K562 (cell line): ENCODE results near the gene H3-3A. TPM values are rescaled to one million over a fixed set of nuclear protein-coding genes. Genes with fewer than 3 reads are reported as not detected.

ENCODE experiments used
- CBFA2T3 ChIP-seq: fragments of 450-650 bp; IDR thresholded peaks from 2 replicates; pipeline ENCODE4 v1.6.1; 2017
- CBX5 ChIP-seq: IDR thresholded peaks from 2 replicates; pipeline ENCODE4 v1.6.1; 2014; ENCODE audit warnings: low read depth, borderline replicate concordance
- CCNT2 ChIP-seq: IDR thresholded peaks from 2 replicates; pipeline ENCODE4 v1.6.1; 2011; ENCODE audit warnings: borderline replicate concordance, low read depth, mild to moderate bottlenecking, moderate library complexity, mixed read lengths, low read length; ENCODE audit not compliant: insufficient read length; ENCODE audit errors: extremely low read depth
- CHAMP1 ChIP-seq: fragments of 450-650 bp; IDR thresholded peaks from 2 replicates; pipeline ENCODE4 v1.6.1; 2016; ENCODE audit warnings: mild to moderate bottlenecking
- ETS1 ChIP-seq: conservative IDR thresholded peaks from 2 replicates; pipeline ENCODE4 v1.6.1; 2011; ENCODE audit warnings: low read depth, mild to moderate bottlenecking, low read length; ENCODE audit not compliant: control insufficient read depth
- NELFE ChIP-seq: IDR thresholded peaks from 2 replicates; pipeline ENCODE4 v1.6.1; 2011; ENCODE audit warnings: mild to moderate bottlenecking; ENCODE audit not compliant: insufficient read depth, insufficient read length
- NONO ChIP-seq, 2 experiments: fragments of 200-400 bp in 1 of 2; fragments of 450-650 bp in 1 of 2; formaldehyde crosslinking in 1 of 2; IDR thresholded peaks; 2 replicates each; pipeline ENCODE4 v1.6.1; 2017; ENCODE audit warnings: low read depth in 2 of 2, mild to moderate bottlenecking in 2 of 2, moderate library complexity in 2 of 2, low read length in 1 of 2
- PRMT5 ChIP-seq: sonication (generic); formaldehyde crosslinking; IDR thresholded peaks from 2 replicates; pipeline ENCODE4 v1.5.0; 2020; ENCODE audit warnings: missing genetic modification reagents
- RAD51 ChIP-seq: fragments of 450-650 bp; IDR thresholded peaks from 2 replicates; pipeline ENCODE4 v1.7.1; 2016; ENCODE audit warnings: low read depth, mild to moderate bottlenecking, borderline replicate concordance
- RBFOX2 ChIP-seq: fragments of 200-400 bp; formaldehyde crosslinking; IDR thresholded peaks from 2 replicates; pipeline ENCODE4 v1.6.1; 2017; ENCODE audit warnings: low read depth, mild to moderate bottlenecking, low read length, moderate library complexity
- REST ChIP-seq, 2 experiments: fragments of 450-650 bp; formaldehyde crosslinking in 1 of 2; IDR thresholded peaks; 2 replicates each; pipeline versions ENCODE4 v1.4.0 to v1.6.1; 2014 to 2020; ENCODE audit warnings: mild to moderate bottlenecking in 2 of 2, borderline replicate concordance in 1 of 2, low read depth in 1 of 2
- SMAD2 ChIP-seq: fragments of 150-350 bp; IDR thresholded peaks from 2 replicates; pipeline ENCODE4 v1.6.1; 2014; ENCODE audit warnings: low read depth, mild to moderate bottlenecking, low read length
- TAF7 ChIP-seq: fragments of 450-650 bp; IDR thresholded peaks from 2 replicates; pipeline ENCODE4 v1.6.1; 2016; ENCODE audit warnings: missing genetic modification characterization, missing compliant biosample characterization
- ZC3H11A ChIP-seq: IDR thresholded peaks from 2 replicates; pipeline ENCODE4 v1.6.1; 2012; ENCODE audit warnings: low read depth, low read length, improper control_type of control experiment
- ZNF212 ChIP-seq: fragments of 450-650 bp; formaldehyde crosslinking; IDR thresholded peaks from 2 replicates; pipeline ENCODE4 v1.4.0; 2020; ENCODE audit warnings: mild to moderate bottlenecking
- ZSCAN32 ChIP-seq: fragments of 450-650 bp; formaldehyde crosslinking; IDR thresholded peaks from 2 replicates; pipeline ENCODE4 v1.4.0; 2020; ENCODE audit warnings: mild to moderate bottlenecking, moderate library complexity
- polyA plus RNA-seq, 8 experiments: library from polyadenylated mRNA; depleted of rRNA in 4 of 8; stranded (reverse) in 5 of 8; unstranded in 3 of 8; fragments of >200 nt; fragmentation: Nextera tagmentation in 2 of 8; fragmentation: Illumina TruSeq in 1 of 8; extraction: Ambion mirVana in 2 of 8; extraction: Trizol in 1 of 8; gene quantifications; 2 replicates each; pipeline versions ENCODE4 v1.2.1 to v1.2.3, GENCODE V29; 2011 to 2014; ENCODE audit warnings: inconsistent platforms in 1 of 8, missing spikeins in 1 of 8
- total RNA-seq, 7 experiments: library from RNA; depleted of rRNA in 6 of 7; stranded (reverse); fragments of >200 nt in 6 of 7; fragmentation: Illumina TruSeq in 2 of 7; extraction: Trizol in 2 of 7; gene quantifications; 2 replicates each; pipeline versions ENCODE4 v1.2.1 to v1.2.3, GENCODE V29; 2011 to 2021; ENCODE audit warnings: low replicate concordance in 1 of 7

Gene H3-3A
- total and polyA plus RNA-seq, 9 of the 15 experiments (the other 6 are each of a cell fraction or from before 2014, with no cell fraction given): 426 to 1,083 (median 591) TPM

- no peak for TF ChIP-seq CHAMP1
- TF ChIP-seq PRMT5 (CRISPR knock-in tag): no peak
- TF ChIP-seq CBFA2T3: no peak
- no peak for TF ChIP-seq ETS1
- no peak for TF ChIP-seq NELFE
- peak; percentile 15; the same call in 1 of the 2 replicates for TF ChIP-seq REST (IDR thresholded peaks at IDR 0.05; ENCODE audit: borderline replicate concordance)
- no peak for TF ChIP-seq REST (CRISPR knock-in tag; IDR thresholded peaks at IDR 0.05; ENCODE audit: low read depth)
- TF ChIP-seq RAD51: no peak
- no peak for TF ChIP-seq ZSCAN32 (CRISPR knock-in tag)
- TF ChIP-seq SMAD2: no peak
- peak; percentile 88 for TF ChIP-seq RBFOX2
- TF ChIP-seq CCNT2: peak; percentile 35
- no peak for TF ChIP-seq CBX5
- no peak for TF ChIP-seq TAF7 (tag)
- TF ChIP-seq NONO (IDR thresholded peaks at IDR 0.05; ENCODE audit: low read depth in 2 of 2, low read length in 1 of 2): peak; percentile 54 to 80; a peak in 3 of 4 replicates
- no peak for TF ChIP-seq ZNF212 (CRISPR knock-in tag)
- no peak for TF ChIP-seq ZC3H11A
These were observed 48.0 kb downstream of the H3-3A start (continued) for GRCh38 chr1:226110249-226111097.
